ENCODE measurements around the gene SASH1.

DNA sequence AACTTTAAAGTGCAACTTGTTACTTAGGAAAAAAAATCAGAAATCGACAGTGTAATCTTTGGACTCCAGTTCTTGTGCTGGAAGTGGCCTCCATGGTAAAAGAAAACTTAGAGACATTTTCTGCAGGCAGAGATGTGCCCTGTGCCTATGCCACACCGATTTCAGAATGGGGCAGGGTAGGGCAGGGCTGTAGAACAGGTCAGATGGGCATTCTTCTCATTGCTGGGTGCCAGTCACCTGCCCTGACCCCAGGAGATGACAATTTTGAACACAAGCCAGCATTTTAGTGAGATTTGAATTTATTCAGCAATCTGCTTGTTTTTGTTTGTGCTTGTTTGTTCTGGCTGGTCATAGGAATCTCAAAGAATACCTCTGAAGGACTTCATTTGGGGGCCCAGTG, 63.3 kb downstream of the SASH1 start:
- TF ChIP-seq, protein P1, sequence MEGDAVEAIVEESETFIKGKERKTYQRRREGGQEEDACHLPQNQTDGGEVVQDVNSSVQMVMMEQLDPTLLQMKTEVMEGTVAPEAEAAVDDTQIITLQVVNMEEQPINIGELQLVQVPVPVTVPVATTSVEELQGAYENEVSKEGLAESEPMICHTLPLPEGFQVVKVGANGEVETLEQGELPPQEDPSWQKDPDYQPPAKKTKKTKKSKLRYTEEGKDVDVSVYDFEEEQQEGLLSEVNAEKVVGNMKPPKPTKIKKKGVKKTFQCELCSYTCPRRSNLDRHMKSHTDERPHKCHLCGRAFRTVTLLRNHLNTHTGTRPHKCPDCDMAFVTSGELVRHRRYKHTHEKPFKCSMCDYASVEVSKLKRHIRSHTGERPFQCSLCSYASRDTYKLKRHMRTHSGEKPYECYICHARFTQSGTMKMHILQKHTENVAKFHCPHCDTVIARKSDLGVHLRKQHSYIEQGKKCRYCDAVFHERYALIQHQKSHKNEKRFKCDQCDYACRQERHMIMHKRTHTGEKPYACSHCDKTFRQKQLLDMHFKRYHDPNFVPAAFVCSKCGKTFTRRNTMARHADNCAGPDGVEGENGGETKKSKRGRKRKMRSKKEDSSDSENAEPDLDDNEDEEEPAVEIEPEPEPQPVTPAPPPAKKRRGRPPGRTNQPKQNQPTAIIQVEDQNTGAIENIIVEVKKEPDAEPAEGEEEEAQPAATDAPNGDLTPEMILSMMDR (IDR thresholded peaks at IDR 0.05; ENCODE audit: borderline replicate concordance, extremely low read depth, low read length, poor library complexity, severe bottlenecking), result no peak
- TF ChIP-seq EZH2 (IDR thresholded peaks at IDR 0.05; ENCODE audit: borderline replicate concordance, low read depth, low read length, severe bottlenecking), result no peak
